ENCODE results near the gene RPS15A.

The RPS15A gene

DNA sequence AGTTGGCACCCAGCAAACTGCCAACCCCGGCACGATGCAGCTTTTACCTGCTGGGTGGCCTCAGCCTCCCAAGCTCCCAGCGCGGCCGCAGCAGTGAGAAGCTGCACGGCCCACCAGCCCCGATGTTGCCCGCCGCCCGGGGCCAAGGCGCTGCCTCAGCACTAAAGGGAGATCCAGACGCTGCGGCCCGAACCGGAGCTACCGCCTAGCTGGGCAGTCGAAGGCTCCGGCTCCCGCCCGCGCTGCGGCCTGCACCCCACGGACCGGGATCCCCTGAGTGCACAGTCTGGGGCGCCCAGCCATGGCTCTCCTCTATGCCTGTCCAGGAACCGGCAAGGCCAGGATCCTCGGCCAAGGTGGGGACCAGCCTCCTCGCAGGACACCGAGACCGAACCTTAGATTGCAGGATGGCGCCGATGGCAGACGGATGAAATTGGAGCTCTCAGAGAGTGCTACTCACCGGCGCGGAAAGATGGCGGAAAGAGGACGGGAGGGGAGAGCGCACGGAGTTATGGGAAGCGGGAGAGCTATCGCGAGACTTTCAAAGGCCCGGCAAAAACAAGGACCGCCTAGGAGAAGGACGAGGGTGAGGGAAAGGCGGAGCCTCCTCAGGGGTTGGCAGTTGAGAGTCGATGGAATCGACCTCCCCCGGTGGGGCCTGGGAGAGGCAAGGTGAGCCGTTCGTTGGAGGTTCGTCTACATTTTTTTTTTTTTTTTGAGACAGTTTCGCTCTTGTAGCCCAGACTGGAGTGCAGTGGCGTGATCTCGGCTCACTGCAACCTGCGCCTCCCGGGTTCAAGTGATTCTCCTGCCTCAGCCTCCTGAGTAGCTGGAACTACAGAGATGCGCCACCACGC, at the start of gene RPS15A:
Gene RPS15A, minus strand, starts transcription at position 485 of the 857 bp plus-strand sequence. CDS start 1,221 bp downstream, outside the sequence.
- TF ChIP-seq ZNF274 (IDR thresholded peaks at IDR 0.05; ENCODE audit: low read depth, low read length): no peak

DNA sequence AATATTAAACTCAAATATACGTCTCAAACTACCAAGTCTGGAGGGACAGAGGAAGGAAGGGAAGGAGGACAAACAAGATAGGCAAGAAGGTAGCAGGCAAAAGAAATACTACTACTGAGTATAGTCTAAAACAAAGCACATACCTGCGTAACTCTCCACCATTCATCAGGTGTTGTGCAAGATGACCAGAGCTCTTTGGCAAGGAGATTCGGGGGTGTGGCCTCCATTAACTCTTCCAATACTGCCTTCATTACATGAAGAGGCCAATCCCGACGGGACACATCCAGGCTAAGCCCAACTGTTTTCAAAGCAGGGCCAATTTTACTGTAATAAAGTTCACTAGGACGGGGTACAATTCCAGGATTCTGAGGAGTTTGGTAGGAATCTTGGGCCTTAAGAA, 49.4 kb upstream of the RPS15A start:
- H3K4me3 ChIP-seq (ENCODE audit: low read length): no peak overlapping the region
- no peak for TF ChIP-seq ZNF274 (IDR thresholded peaks at IDR 0.05; ENCODE audit: low read depth, low read length)

More for the DNA sequence above, at the start of gene RPS15A:
- peak within 1 kb of the TSS; percentile 100 for H3K4me3 ChIP-seq (ENCODE audit: low read length)

DNA sequence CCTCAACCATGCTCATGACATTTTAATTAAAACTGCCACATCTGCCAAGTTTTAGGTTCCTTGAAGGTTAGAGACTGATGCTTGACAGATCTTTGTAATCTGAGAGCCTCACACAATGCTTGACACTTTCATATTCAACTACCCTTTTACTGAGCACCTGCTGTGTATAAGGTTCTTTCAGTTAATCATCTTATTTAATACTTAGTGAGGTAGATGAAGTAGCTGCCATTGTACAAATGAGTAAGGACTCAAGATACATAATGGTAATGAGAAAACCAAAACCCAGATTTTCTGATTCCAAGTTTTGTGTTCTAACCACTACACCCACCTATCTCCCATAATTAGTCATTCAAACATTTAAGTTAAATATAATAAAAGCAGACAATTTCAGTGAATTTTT, 46.6 kb upstream of the RPS15A start:
- H3K4me3 ChIP-seq (ENCODE audit: low read length): no peak overlapping the region
- no peak for TF ChIP-seq ZNF274 (IDR thresholded peaks at IDR 0.05; ENCODE audit: low read depth, low read length)

DNA sequence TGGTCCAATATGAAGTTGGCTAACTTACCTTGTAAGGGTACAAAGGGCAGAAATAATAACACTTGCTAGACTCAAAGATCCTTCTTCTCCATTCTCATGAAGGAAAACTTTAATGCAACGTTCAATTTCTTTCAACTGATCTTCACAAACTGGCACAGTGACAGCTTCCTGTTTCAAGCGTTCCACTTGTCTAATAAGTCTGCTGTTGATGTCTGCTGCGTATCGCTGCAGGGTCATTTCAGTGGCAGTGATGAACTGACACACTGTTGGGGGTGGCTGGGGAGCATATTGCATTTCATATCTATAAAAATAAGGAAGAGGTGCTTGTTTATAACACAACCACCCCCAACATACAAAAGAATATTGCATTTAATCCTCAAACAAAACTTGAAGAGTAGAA, 44.7 kb upstream of the RPS15A start:
- no peak for TF ChIP-seq ZNF274 (IDR thresholded peaks at IDR 0.05; ENCODE audit: low read depth, low read length)
- no peak overlapping the region for H3K4me3 ChIP-seq (ENCODE audit: low read length)

DNA sequence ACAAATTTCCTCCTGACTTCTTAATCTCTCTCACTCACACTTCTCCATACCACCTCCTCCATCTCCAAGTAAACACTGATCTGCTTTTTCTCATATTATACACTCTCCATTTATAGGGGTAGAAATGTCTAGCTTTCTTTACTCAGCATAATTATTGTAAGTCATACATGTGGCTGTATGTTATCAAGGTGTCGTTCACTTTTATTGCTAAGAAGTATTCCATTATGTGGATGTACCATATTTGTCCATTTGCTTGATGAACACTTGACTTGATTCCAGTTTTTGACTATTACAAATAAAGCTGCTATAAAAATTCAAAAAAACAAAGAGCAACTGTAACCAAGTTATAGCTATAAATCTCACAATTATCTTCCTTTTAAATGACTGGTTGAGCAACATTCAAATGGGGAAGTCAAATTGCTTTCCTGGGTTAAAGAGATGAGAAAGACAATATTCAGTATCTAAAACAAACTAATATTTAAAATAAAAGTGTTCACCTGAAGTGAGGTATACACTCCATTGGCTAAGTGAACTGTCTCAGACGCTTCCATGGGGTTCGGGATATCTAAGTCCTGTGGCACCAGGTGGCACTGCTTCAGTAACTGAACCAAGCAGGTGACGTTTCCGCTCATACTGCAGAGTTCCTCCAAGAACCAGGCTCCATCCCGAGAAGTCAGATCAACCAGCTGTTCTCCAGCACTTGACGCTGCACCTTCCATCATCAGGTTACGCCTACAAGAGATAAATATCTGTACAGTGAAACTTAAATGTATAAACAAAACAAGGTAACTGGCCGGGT, 43.8 kb upstream of the RPS15A start:
- TF ChIP-seq ZNF274 (IDR thresholded peaks at IDR 0.05; ENCODE audit: low read depth, low read length): no peak
- H3K4me3 ChIP-seq (ENCODE audit: low read length): no peak overlapping the region

DNA sequence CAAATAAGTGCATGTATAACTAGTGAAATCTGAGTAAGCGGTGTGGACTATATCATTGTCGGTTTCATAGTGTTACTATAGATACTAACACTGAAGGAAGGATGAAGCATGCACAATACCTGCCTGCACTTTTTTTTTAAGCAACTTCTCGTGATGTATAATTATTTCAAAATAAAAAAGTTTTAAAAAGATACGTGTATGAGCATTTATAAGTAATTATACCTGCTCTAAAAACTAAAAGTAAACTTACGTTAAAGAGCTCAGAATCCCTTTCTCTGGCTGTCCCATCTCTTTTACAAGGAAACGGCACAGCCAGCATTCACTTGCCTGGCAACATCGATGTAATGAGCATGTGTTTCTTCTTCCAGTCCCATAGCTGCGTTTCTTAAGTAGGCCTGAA, 42.5 kb upstream of the RPS15A start:
- TF ChIP-seq ZNF274 (IDR thresholded peaks at IDR 0.05; ENCODE audit: low read depth, low read length): no peak
- H3K4me3 ChIP-seq (ENCODE audit: low read length): no peak overlapping the region

DNA sequence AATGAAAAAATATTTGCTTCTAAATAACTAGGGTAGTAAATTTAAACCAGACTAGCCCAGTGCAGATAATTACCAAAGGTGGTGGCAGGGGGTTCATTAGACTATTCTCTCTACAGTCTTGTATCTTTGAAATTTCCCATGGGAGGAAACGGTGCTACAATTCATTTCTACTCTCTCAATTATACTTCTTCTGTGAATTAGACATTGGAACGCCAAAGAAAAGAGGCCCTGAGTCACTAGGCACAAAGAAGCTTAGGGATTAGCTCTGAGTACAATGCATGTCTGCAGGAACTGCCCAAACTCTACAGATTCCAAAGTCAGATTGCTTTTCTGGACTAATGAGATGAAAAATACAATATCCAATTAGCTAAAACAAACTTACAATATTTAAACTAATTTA, 41.9 kb upstream of the RPS15A start:
- no peak for TF ChIP-seq ZNF274 (IDR thresholded peaks at IDR 0.05; ENCODE audit: low read depth, low read length)
- no peak overlapping the region for H3K4me3 ChIP-seq (ENCODE audit: low read length)

DNA sequence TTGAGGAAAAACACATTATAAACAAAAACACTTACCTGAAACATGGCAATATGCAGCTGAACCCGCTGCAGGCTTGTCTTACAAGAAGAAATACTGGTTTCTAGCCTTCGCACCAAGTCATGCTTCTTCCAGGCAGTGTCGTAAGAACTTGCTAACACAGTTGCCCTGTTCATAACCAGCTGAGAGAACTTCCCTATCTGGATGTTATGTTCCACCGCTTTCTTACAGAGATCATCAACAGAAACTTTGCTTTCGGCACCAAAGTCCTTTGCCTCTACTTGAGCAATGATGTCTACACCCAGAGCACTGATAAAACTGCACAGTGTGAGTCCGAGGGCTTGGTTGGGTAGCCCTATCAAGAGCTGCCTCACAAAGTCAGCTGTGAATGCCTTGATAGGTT, 39.1 kb upstream of the RPS15A start:
- TF ChIP-seq ZNF274 (IDR thresholded peaks at IDR 0.05; ENCODE audit: low read depth, low read length): no peak
- no peak overlapping the region for H3K4me3 ChIP-seq (ENCODE audit: low read length)

DNA sequence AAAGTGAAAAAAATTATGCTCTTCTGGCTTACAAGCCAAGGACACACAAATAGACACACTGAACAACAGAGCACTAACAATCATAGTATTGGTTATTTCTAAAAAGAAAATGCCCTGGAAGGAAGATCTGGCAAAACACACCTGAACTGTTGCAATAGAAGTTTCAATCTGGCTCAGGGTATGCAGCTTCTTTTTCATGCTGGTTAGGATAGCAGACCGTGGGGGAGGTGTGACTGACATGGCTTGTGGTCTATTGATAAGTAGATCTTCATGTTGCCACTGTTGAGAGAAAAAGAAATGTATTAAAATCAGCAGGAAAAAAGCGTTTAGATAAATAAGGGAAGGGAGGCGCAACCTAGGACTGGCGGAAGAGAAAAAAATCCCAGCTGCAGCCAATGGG, 37.8 kb upstream of the RPS15A start:
- TF ChIP-seq ZNF274 (IDR thresholded peaks at IDR 0.05; ENCODE audit: low read depth, low read length): no peak

DNA sequence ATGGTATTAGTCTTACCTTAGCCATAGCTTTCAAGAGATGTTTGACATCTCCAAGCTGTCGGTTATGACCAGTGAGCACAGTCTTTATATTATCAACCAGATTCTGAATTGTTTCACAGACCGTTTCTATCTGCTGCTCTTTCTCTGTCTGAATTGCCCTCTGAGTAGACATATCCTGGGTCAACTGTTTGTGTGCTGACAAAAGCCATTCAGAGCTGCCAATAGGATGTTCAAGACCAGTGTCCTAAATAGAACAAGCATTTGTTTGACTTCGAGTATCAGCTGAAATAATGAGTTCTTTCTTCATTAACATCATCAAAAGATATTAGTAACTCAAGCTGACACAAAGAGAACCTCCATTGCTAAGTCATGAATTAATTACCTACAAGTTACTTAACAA, 26.2 kb upstream of the RPS15A start:
- no peak overlapping the region for H3K4me3 ChIP-seq (ENCODE audit: low read length)
- no peak for TF ChIP-seq ZNF274 (IDR thresholded peaks at IDR 0.05; ENCODE audit: low read depth, low read length)

More for the DNA sequence above, 37.8 kb upstream of the RPS15A start:
- H3K4me3 ChIP-seq (ENCODE audit: low read length): no peak overlapping the region

DNA sequence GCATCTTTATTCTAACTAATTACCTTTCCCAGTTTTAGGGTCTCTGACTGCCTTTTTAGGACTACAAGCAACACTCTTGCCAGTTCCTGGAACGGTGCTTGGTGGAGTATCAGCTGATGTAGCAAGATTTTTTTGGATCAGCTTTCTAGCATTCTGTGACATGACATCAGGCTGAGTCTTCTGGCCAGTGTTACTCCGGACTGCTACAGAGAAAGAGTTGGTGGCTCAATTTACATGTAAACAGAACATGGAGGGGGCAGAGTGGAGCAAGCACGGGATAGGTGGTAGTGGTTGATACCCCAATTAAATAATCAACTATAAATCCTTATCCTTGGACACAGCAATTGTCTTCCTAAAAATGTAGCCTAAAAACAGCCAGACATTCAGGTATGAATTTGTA, 21.8 kb upstream of the RPS15A start:
- no peak overlapping the region for H3K4me3 ChIP-seq (ENCODE audit: low read length)
- no peak for TF ChIP-seq ZNF274 (IDR thresholded peaks at IDR 0.05; ENCODE audit: low read depth, low read length)

DNA sequence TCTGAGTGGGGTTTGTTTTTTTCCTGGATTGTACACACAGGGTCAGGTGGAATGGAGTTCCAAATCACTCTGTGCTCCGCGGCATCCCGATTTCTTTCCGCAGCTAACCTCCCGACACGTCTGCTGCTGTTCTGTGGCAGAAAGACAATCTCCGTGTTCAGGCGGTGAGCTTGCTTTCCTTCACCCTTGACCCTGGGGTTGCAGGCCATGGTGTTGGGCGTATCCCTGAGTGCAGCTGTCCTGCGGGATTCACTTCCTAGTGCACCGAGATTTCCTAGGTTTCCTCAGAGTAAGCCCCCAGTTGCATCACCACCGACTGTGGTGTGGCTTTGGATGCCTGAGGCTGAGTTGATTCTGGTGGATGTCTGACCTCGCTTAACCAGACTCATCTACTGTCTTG, 19.0 kb upstream of the RPS15A start:
- no peak overlapping the region for H3K4me3 ChIP-seq (ENCODE audit: low read length)
- no peak for TF ChIP-seq ZNF274 (IDR thresholded peaks at IDR 0.05; ENCODE audit: low read depth, low read length)

DNA sequence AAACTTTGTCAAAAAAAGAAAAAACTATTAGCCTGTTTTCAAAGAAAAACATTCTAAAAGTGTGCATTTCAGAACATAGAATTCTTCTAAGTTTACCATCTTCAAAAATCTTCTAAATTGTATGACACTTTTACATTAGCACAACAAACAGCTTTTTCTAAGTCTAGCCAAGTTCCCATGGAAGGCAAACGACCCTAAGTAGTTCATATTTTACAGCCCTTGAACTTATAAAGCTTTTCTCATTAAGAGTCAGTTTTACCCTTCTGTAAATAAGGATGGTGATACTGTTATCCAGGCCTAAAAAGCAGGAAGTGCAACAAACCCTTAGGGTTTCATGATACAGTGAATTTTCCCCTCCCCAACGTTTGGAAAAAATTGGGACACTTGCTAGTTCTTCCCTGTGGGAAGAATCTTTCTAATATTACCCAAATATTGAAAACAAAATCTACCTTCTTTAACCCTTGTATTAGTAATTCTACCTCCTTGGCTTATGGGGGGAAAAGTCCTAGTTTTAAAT, 15.2 kb upstream of the RPS15A start:
- no peak for TF ChIP-seq ZNF274 (IDR thresholded peaks at IDR 0.05; ENCODE audit: low read depth, low read length)
- H3K4me3 ChIP-seq (ENCODE audit: low read length): no peak overlapping the region

DNA sequence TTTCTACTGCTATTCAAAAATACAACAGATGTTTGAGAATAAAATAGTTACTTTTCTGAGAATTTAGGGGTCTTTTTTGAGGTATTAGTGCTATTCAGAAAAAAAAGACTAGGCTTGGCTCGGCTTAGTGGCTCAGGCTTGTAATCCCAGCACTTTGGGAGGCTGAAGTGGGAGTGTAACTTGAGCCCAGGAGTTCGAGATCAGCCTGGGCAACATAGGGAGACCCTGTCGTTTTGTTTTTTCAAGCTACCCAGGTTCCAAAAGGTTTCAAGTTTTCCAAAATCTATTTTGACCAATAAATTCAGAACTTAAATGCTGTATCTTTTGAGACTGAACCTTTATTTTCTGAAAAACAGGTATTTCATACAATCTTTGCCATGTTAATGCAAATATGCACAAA, 14.4 kb upstream of the RPS15A start:
- no peak overlapping the region for H3K4me3 ChIP-seq (ENCODE audit: low read length)
- no peak for TF ChIP-seq ZNF274 (IDR thresholded peaks at IDR 0.05; ENCODE audit: low read depth, low read length)

All from GM08714 (cell line).